Right atrium auricular region (tissue), 2 donors: Measurements from ENCODE around the gene CLEC4M. TPM values are rescaled to one million over a fixed set of nuclear protein-coding genes. Genes with fewer than 3 reads are reported as not detected.

Source experiments
- DNase-seq: peaks from one replicate; pipeline ENCODE4 v3.0.0-alpha.2; 2019; ENCODE audit warnings: low spot score
- H3K27ac ChIP-seq, 2 donors: fragments of 200-600 bp; sonication (generic); 1 replicate in 1 of 2; 2 replicates in 1 of 2; pipeline ENCODE4 v1.5.1; 2016 to 2019
- H3K27me3 ChIP-seq, 2 donors: fragments of 200-600 bp; sonication (generic); one replicate each; pipeline versions ENCODE4 v1.5.1 to v1.6.0; 2017 to 2019
- H3K36me3 ChIP-seq: fragments of 200-600 bp; sonication (generic); one replicate; pipeline ENCODE4 v1.5.1; 2016
- H3K4me1 ChIP-seq, 2 donors: fragments of 200-600 bp; sonication (generic); one replicate each; pipeline versions ENCODE4 v1.5.1 to v1.6.0; 2017 to 2019
- H3K4me3 ChIP-seq, 2 donors: fragments of 200-600 bp; sonication (generic); 1 replicate in 1 of 2; 2 replicates in 1 of 2; pipeline ENCODE4 v1.5.1; 2017 to 2019; ENCODE audit warnings: mild to moderate bottlenecking in 1 of 2, moderate library complexity in 1 of 2
- H3K9me3 ChIP-seq, 2 donors: fragments of 200-600 bp; sonication (generic); one replicate each; pipeline ENCODE4 v1.5.1; 2019
- total RNA-seq, 2 donors: library from RNA; depleted of rRNA; stranded (reverse); fragments of >200 nt; gene quantifications; one replicate each; pipeline ENCODE4 v1.1.0, GENCODE V29; 2016
- TF ChIP-seq, protein P1 (sequence below), 2 donors: fragments of 200-600 bp; sonication (generic); IDR thresholded peaks; one replicate each; pipeline ENCODE4 v1.5.1; 2019; ENCODE audit warnings: antibody characterized with exemption in 2 of 2

Gene CLEC4M
- total RNA-seq, 2 donors from 2014 or later: not detected

DNA sequence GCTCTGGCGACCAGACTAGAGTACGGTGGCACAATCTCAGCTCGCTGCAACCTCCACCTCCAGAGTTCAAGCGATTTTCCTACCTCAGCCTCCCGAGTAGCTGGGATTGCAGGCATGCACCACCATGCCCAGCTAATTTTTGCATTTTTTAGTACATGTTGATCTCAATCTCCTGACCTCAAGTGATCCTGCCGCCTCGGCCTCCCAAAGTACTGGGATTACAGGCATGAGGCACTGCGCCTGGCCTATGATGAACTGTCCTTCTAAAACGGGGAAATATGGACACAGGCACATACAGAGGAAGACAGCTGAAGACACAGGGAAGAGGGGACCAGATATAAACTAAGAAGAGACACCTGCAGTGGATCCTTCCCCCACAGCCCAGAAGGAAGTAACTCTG lies 12.7 kb downstream of the CLEC4M start:
- no peaks in the 10 kb centered on the region for H3K9me3 ChIP-seq
- no peak for DNase-seq
- no peaks in the 10 kb centered on the region for H3K36me3 ChIP-seq
- TF ChIP-seq, protein P1, sequence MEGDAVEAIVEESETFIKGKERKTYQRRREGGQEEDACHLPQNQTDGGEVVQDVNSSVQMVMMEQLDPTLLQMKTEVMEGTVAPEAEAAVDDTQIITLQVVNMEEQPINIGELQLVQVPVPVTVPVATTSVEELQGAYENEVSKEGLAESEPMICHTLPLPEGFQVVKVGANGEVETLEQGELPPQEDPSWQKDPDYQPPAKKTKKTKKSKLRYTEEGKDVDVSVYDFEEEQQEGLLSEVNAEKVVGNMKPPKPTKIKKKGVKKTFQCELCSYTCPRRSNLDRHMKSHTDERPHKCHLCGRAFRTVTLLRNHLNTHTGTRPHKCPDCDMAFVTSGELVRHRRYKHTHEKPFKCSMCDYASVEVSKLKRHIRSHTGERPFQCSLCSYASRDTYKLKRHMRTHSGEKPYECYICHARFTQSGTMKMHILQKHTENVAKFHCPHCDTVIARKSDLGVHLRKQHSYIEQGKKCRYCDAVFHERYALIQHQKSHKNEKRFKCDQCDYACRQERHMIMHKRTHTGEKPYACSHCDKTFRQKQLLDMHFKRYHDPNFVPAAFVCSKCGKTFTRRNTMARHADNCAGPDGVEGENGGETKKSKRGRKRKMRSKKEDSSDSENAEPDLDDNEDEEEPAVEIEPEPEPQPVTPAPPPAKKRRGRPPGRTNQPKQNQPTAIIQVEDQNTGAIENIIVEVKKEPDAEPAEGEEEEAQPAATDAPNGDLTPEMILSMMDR (IDR thresholded peaks at IDR 0.05): no peak
- H3K27me3 ChIP-seq: no peaks in the 10 kb centered on the region
- no peak overlapping the region for H3K27ac ChIP-seq
- H3K4me1 ChIP-seq: no peaks in the 10 kb centered on the region
- no peak overlapping the region for H3K4me3 ChIP-seq

DNA sequence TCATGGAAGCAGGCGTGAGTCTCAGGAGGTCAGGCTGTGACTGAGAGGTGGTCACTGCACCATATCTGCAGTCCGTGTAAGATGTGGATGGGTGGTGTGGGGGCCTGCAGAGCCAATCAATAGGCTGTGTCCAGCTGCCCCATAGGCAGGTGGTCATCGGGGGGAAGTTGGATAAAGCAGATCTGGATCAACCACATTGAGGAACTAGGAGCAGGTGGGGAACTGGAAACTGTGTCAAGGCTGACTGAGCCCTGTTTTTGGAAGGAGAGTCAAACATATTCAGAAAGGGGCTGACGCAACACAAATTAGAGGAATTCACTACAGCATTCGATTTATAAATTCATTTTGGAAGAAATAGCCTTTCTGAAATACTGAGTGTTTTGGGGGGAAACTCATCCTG lies 15.0 kb downstream of the CLEC4M start:
- no peak for DNase-seq
- no peaks in the 10 kb centered on the region for H3K36me3 ChIP-seq

DNA sequence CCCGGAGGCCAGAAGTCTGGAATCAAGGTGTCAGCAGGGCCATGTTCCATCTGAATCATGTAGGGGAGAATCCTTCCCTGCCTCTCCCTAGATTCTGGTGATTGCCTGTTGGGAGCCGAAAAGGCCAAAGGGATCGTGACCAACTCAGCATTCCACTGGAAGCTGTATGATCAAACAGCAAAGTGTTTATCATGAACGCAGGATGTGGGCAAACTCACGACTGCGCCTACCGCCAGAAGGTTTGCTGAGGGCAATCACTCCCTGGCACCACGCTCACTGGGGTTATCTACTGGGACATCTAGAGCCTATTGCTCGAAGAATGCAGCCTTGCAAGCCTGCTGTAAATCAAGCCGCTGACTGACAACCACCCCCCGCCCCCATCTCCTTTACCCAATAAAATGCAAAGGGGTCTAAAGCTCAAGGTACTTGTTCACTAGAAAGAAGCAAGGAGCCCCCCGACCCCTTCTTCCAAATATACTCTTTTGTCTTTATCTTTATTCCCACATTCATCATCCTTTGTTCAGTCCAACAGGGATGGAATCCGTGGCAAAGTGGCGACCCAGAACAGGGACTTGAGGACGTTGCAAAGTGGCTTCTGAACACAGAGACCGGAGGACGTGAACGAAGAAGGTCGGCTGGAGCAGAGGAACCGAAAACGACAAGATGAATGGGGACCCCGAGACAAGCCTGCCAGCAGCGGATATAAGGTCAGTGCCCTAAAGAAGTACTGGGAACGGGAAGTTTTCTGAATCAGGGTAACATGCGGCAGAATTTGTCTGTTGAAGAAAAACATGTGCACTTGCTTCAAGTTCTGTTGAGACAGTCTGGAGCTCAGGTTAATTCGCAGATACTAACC lies 16.8 kb downstream of the CLEC4M start:
- no peak for DNase-seq
- no peaks in the 10 kb centered on the region for H3K27me3 ChIP-seq
- TF ChIP-seq, protein P1 (IDR thresholded peaks at IDR 0.05): no peak

More for the DNA sequence above, 15.0 kb downstream of the CLEC4M start:
- TF ChIP-seq, protein P1 (IDR thresholded peaks at IDR 0.05): no peak
- H3K27ac ChIP-seq: no peak overlapping the region
- H3K4me1 ChIP-seq: no peaks in the 10 kb centered on the region
- no peak overlapping the region for H3K4me3 ChIP-seq
- no peaks in the 10 kb centered on the region for H3K27me3 ChIP-seq
- no peaks in the 10 kb centered on the region for H3K9me3 ChIP-seq

DNA sequence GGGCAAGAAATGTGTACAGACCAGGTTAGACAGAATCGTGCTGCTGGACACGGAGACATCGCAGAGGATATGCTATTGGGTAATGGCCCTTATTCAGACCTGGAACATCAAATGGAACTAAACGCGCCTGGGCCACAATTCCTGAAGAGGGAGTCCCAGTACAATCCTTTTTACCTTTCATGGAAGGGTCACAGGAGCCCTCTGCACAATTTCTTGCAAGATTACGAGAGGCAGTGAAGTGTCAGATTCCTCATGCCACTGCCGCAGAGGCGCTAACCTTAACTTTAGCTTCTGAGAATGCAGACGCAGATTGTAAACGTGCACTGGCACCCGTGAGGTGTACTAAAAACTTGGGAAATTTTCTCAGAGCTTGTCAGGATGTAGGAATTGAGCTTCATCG lies 18.1 kb downstream of the CLEC4M start:
- Histone ChIP-seq H3K4me3 (no peak overlapping the region), H3K4me1 (no peaks in the 10 kb centered on the region), H3K36me3 (no peaks in the 10 kb centered on the region), H3K9me3 (no peaks in the 10 kb centered on the region), H3K27me3 (no peaks in the 10 kb centered on the region), H3K27ac (no peak overlapping the region)
- DNase-seq: no peak
- TF ChIP-seq, protein P1 (IDR thresholded peaks at IDR 0.05): no peak

More for the DNA sequence above, 16.8 kb downstream of the CLEC4M start:
- Histone ChIP-seq H3K4me3 (no peak overlapping the region), H3K27ac (no peak overlapping the region), H3K36me3 (no peaks in the 10 kb centered on the region), H3K9me3 (no peaks in the 10 kb centered on the region), H3K4me1 (no peaks in the 10 kb centered on the region)

DNA sequence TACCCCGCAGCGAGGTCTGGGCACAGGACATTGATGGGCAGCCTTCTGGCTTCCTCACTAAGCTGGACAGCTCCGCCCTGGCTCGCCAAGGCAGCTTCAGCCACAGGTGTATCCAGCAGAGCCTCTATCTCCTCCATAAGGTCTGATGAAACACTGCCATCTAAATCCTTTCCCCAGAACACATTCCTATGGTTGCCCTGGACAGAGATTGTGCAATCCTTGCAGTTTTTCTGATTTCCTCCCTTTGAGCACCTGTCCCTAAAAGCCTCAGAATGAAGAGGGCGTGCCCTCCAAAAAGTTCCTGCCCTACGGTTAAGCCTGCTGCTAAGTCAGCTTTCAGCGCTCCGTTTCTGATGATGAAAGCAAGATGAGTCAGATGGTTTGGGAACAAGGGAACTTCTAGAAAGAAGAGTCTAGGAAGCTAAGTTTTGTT lies 21.0 kb downstream of the CLEC4M start:
- Histone ChIP-seq H3K9me3 (no peaks in the 10 kb centered on the region), H3K4me3 (no peak overlapping the region), H3K27ac (no peak overlapping the region), H3K4me1 (peaks cover 0 to 4% of the 10 kb centered on the region in 2 donors), H3K27me3 (peaks cover 7 to 12% of the 10 kb centered on the region in 2 donors), H3K36me3 (no peaks in the 10 kb centered on the region)
- DNase-seq: no peak
- TF ChIP-seq, protein P1 (IDR thresholded peaks at IDR 0.05): no peak
